Activated CD8-positive, alpha-beta memory T cell treated with anti-CD3 and anti-CD28 coated beads for 48 hours (primary cell): ENCODE data around the gene RTL1.

Source experiments
- DNase-seq, 3 experiments: peaks; one replicate each; pipeline ENCODE4 v3.0.0-alpha.2; 2020; ENCODE audit warnings: low read depth in 2 of 3, low spot score in 2 of 3

The RTL1 gene

DNA sequence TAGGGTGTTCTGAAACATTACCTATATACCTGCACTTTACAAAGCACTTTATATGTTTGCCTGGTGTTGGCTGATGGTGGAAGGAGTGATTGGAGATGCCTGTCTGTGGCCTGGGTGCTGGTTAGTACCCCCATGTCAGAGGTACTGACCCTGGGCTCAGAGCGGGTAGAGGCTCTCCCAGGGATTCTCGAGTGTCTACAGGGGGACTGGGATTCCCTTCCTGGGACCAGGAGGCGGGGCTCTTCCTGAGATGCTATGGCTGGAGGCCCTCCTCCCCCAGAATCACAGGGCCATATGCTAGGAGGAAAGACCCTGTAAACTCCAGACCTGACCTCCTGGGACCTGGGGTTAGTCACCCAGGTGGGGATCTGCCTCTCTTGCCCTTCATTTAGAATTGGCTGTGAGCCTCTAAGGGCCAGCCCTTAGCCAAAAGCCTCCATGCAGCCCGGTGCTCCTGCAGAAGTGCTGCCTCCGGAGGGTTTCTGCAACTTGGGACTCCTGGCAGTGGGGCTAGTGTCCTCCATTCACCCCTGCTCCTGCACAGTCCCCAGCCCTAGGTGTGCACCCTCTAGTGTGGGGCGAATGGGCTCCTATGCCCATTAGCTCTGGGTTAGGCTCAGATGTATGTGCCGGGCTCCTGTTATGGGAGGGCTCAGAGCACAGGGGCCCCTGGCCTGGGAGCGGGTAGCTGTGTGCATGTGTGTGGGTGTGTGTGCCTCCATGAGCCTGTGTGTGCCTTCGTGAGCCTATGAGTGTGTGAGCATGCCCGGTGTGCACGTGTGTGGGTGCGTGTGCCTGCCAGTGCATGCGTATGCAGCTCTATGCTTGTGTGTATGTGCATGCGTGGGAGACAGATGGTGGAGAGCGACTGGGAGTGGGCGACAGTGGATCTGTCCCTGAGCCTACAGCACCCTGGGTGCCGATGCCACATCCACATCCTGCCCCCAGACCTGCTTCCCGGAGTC, 36.6 kb downstream of the RTL1 start:
- DNase-seq, result no peak

DNA sequence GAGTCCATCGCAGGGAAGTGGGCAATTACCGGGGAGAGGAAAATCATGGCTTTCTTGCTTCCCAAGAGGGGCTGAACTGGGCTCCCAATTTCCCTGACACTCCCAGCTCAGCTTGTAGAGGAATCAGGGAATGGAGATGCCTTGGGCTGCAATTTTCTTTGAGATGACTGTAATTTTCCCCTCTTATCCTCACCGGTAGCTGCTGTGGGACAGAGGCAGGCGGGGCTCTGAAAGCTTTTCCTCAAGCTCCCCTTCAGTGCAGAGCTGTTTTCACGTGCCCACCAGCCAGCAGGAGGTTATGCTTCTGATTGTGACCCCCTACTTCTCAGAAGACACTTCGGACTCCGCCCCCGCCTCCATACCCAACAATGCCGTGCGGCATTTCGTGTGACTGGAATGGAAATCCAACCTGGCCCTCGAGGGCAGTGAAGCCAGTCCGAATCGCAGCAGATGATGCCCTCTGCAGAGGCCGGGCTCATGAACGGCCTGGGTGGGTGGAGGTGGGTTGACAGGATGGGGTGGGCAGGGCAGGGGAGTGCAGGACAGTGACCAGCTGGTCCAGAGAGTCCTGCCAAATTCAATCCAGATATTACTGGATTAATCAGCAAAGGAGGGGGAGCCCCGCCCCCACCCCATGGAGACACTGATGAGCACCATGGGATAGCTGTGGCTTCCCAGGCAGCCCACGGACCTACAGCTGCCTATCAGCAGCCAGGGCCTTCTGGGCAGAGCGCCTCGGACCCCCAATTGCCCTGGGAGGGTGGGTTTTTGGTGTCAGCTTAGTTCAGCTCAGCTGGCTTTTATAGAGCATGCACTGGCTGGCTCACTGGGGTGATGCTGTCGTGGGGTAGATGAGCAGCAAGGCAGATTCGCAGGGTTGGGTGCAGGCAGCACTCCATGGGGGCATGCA, 37.6 kb downstream of the RTL1 start:
- DNase-seq, result no peak

DNA sequence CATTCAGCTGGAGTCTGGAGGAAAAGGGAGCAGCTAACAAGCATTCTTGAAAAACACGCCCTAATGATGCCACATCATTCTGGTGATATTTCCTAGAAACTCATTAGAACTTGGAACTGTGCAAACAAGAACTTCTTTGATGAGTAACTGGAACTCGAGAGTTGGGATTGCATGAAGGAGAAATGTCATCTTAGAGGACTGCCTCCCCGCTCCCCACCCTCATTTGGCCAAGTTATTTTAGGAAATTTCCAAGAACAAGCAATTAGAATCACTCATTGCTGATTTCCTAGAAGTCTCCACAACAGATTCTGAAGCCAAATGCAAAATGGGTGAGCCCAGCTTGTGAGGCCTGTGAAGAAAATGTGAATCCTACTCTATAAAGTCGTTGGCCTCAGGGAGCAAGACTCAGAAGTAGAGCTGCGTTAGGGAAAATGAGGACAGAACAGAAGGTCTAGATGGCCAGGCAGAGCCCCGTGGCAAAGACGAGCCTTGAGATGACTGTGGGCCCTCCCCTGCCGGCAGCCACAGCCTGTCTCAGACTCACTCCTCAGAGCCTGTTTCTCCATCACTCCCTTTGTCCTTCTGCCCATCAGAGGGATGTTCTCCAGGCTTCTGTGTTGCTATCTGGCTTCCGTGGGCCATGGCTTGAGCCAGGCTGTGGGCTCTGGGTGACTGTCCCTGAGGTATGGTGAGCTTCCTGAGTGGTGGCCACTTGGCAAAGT, 38.4 kb downstream of the RTL1 start:
- DNase-seq, result no peak

DNA sequence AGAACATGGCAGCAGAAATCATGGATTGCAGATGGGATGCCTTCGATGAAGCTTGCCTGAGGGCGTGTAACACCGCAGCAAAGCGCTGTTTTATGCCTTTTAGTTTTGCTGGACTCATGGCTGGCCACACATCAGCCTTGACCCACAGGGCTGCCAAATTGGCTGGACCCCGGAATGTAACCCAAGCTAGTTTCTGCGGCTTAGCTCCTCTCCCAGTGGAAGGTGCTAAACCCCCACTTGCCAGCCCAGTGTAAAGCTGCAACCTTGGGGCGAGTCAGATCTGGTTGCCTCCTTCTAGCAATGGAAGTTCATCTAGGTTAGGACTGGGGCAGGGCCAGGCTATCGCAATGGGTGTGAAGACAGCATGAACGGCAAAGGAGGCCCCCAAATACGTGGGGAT, 39.3 kb downstream of the RTL1 start:
- DNase-seq, result no peak

DNA sequence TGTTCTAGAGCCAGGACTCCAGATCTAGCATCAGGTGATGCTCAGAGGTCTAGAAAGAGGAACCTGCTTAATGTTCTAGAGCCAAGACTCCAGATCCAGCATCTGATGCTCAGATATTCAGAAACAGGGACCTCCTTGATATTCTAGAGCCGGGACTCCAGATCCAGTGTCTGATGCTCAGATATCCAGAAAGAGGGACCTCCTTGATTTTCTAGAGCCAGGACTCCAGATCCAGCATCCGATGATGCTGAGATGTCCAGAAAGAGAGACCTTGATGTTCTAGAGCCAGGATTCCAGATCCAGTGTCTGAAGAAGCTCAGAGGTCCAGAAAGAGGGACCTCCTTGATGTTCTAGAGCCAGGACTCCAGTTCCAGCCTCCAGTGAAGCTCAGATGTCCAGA, 40.7 kb downstream of the RTL1 start:
- no peak for DNase-seq

DNA sequence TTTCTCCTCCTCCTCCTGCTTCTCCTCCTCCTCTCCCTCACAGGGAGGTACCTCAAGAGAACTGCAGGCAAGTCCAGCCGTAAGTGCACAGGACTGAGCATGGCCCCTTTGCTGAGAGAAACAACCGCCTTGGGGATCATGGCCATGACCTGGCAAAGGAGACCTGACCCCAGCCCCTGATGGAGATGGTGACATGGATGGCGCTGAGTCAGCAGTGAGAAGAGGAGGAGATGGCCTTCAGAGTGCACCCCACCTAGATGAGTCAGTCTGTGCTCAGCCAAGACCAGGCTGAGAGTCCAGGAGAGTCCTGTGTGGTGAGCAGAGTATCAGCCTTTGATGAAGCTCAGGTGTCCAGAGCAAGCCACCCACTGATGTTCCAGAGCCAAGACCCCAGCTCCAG, 41.2 kb downstream of the RTL1 start:
- DNase-seq, result no peak

DNA sequence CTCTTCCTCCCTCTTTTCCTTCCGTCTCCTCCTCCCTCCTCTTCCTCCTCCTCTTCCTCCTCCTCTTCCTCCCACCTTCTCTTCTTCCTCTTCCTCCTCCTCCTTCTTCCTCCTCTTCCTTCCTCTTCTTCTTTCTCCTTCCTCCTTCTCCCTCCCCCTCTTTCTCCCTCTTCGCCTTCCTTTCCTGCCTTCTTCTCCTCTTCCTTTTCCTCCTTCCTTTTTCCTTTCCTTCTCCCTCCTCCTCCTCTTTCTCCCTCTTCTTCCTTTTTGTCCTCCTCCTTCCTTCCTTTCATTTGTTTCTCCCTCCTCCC, 41.6 kb downstream of the RTL1 start:
- DNase-seq, result no peak

DNA sequence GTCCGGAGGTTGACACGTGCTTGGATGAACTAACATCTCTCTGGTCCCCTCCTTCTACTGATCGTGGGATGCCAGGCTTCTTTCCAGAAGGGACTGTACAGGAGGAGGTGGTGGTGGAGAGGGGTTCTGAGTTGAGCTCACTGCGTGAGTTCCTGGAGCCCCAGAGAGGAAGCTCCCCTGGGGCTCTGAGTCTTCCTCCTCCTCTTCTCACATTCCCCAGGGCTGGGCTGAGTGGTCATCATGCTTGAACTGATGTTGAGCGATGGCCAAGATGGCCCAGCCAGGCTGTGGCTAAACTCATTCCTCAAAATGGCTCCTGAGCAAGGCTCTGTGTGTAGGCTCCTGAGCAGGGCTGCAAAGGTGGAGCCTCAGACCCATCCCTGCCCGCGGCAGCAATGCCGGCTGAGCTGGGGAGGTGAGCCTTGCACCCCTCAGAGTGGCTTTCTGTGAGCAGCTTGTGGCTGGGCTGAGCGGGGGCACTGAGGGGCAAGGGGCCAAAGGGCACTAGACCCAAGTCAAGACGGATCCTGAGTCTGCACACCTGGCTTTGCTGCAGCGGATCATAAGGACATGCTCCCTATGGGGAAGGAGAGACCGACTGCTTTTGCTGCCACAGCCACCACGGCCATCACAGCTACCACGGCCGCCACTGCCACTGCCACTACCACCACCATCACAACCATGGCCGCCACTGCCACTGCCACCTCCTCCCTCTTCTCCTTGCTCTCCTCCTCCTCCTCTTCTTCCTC, 42.2 kb downstream of the RTL1 start:
- no peak for DNase-seq

DNA sequence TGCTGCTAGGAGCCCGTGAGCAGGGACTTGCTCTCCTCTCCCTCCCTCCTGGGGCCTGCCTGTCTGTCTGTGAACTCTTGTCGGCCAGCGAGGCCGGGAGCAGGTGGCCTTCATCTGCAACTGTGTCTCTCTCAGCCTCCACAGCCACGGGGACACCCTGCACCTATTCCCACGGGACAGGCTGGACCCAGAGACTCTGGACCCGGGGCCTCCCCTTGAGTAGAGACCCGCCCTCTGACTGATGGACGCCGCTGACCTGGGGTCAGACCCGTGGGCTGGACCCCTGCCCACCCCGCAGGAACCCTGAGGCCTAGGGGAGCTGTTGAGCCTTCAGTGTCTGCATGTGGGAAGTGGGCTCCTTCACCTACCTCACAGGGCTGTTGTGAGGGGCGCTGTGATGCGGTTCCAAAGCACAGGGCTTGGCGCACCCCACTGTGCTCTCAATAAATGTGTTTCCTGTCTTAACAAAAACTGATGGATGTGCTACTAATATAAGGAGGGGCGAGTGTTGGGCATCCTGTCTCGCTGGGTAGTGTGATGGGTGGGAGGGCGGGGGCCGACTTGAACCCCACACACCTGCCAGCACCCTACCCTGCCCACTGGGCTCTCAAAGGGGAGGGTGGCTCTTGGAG, 42.9 kb downstream of the RTL1 start:
- DNase-seq, result no peak

DNA sequence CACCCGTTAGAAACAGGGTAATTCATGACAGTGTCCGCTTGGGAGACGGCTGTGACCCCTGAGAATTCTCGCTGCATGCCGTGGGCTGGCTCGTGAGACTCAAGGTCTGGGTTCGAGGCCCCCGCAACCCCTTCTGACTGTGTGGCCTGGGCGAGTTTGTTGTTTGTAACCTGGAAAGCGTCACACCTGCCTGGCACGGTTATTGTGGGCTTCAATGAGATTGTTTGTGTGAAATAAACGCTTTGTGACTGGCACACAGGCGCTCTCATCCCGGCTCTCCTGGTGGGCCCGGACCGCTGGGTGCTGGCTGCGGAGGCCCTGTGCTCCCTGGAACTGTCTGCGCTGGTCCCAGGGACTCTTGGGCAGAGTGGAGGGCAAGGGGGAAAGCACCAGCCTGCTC, 43.7 kb downstream of the RTL1 start:
- no peak for DNase-seq

DNA sequence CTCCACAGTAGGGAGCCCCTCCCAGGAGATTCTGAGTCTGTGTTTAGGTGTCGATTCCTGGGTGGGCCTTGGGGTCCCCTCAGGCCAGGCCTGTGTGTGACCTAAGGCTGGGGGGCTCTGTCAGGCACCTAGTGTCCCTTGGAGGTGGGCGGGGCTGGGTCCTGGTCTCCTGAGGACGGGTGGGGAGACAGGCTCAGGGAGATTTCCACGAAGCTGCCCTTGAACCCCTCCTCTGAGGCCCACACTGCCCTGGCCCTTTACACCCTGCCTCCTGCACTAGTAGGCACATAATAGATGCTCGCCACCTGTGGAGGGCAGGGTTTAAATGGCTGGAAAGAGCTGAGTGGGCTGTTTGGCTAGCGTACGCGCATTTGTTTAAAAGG, 44.7 kb downstream of the RTL1 start:
- no peak for DNase-seq

DNA sequence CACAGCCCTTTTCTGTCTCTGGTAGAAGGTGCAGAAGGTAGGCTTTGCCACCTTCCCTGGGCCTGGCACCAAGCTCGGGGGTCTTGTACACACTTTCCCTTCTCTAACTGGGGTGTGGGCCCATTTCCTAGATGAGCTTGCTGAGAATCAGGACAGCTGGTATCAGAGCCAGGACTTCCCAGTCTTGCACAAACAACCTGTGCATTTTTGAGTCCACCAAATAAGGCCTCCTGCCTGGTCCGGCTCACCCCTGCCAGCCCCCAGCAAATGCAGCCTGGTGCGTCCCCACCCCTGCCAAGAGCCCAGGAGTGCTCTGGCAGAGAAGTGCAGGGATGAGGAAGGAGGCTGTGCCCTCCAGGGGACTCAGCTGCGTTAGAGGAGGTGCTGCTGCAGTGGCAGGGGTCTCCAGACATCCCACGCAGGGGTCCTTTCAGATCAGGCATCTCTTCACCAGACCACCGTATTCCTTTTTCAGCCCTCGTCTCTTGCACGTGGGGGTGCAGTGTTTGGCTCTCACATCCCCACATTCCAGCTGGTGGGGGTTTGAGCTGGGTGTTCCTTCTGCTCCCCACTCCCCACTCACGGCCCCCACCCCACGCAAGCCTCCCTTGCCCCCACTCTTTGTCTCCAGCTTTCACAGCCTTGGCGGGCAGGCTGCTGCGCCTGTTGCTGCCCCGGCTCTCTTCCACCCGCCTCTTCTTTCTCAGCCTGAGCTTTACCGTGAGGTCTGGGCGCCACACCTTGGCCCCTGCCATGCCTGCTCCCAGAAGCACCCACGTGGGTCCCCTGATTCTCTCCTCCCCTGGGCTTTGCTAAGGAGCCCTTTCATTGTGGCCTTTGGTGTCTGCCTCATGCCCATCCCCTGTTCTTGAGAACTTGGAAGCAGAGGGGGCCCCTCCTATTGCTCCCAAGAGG, 45.3 kb downstream of the RTL1 start:
- DNase-seq, result no peak

DNA sequence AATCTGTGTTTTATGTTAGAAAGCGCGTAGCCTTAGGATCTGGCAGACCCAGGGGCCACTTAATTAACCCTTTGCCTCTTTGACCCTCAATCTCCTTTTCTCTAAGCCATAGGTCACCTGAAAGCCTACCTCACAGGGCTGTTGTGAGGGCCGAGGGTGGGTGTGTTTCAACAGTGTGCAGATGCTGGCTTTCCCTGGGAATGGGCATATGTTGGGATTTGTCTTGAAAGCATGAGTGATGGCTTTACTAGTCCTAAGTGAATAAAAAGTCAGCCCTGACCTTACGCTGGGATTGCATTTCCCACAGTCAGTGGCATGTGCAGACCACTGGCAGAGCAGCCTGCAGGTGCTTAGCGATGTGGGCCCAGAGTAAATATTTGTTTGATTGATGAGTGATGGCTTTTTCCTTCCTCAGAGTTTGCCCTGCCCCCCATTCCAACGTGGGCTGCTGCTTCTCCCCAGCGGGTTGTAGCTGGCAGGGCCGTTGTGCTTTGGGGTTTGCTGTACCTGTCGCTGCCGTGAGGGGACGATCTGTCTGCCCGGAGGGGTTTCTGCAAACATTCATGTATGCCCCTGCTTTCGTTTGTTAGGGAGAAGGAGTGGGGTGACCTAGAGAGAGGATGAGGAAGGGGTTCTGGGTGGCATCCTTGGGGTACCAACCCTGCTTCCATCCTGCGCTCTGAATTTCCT, 46.1 kb downstream of the RTL1 start:
- no peak for DNase-seq

DNA sequence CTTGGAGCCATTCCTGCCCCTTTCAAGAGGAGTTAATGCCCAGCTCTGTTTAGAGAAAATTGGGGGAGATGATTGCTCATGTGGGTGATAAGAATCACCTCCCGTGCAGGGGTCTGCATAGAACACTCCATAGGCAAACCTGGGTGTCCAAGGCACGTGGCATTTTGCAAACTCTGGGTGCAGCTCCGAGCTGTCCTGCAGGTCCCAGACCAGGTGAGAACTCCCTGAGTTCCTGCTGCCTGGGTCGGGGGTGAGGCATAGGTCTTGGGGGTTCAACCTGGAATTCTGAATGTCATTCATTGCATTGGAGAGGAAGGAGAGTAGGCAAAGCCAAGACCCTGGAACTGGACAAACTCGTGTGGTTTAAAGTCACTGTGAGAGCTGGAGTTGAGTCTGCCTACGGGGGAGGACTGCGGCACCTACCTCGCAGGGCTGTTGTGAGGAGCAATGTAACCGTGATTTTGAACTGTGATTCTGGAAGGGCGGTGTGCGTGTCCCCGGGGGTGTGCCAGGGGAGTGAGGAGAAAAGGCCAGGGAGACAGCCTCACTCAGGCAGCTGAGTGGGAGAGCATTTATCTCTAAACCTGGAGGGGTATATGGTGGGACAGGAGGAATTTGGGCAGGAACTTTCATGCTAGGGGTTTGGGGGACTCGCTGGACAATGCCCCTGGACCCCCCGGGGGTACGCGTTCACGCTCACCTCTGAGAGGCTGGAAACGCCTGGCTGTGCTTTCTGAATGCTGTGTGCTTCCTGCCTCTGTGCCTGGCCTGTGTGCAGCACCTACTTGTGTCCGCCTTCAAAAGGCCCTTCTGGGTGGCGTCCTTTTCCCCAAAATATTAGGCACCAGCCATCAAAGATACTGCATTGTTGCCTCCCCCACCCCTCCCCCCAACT, 47.2 kb downstream of the RTL1 start:
- no peak for DNase-seq

DNA sequence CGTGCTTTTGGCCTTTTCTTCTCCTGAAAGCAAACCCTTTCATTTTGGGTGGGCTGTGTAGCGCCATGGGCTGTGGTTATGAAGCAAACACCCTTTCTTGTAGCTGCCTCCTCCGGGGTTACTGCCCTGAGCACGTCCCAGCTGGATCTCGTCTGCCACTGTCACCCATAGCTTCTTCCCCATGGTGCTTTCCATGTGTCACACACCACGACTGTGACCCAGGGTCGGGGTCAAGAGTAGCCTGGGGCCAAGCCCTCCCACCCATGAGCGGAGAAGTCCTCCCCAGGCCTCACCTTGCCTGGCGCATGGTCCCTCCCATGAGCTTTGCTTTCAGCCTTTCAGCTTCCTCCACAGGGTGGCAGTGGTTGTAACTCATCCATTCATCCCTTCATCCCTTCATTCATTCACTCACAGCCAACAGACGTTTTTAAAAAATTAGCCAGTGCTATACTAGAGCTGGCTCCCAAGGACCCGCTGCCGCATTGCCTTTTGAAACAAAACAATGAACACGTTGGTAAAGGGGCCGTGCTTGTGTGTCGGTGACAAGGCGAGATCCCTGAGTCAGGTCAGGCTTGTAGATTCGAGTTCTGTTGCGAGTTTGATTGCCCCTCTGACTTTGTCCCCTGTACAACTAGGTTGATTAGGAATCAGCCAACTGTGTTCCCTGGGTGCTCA, 48.1 kb downstream of the RTL1 start:
- DNase-seq, result no peak

DNA sequence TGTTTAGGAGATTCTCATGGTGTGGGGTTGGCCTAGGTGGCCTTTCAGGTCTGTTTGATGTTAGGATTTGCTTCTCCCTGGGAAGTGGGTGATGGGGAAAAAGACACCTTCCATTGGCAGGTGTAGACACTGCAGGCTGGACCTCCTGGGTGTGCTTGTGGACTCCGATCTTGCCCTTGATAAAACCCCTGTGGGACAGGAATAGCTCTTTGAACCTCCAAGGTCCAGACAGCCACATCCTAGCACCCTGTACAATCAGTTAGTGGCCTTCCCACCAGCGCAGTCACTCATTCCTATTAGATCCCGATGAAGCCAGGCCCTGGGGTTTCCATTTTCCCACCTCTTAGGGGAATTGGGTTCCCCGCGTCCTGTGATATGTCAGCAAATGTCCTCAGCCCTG, 49.1 kb downstream of the RTL1 start:
- no peak for DNase-seq

DNA sequence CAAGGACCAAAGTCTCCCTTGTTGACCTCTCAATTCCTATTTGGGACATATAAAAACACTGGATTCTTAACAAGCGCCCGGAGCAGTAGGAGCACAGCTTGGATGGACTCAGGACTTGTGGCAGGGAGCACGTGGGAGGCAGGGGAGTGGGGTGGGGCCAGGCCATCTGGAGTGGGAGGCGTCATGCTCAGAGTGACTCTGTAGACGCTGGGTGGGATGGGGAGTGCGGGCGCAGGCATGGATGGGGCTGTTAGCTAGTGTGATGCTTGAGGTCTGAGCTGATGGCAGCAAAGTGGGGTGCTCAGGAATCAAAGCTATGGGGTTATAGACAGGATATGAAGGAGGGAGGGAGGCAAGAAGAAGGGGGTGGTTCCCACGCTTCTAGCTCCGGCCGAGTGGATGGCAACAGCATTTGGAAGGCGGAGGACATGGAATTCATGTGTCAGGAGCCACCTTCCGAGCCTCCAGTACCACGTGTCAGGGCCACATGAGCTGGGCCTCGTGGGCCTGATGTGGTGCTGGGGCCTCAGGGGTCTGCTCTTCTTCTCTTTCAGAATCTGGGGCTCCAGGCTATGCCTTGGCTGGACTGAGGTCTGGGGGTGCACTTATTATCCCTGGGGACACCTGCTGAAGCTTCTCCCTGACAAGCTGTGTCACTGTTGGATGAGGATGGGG, 51.4 kb downstream of the RTL1 start:
- DNase-seq, result no peak
